ENCODE data around the gene ME1. TPM values are rescaled to one million over a fixed set of nuclear protein-coding genes. Genes with fewer than 3 reads are reported as not detected.
"Not testable (repeated sequence)": the region's sequence is repeated elsewhere in the genome, so short reads cannot be mapped to it uniquely, and the experiment has no call there.

ME1 gene
- total RNA-seq, 3 donors from 2014 or later, result 0.30 to 0.63 (median 0.55) TPM

DNA sequence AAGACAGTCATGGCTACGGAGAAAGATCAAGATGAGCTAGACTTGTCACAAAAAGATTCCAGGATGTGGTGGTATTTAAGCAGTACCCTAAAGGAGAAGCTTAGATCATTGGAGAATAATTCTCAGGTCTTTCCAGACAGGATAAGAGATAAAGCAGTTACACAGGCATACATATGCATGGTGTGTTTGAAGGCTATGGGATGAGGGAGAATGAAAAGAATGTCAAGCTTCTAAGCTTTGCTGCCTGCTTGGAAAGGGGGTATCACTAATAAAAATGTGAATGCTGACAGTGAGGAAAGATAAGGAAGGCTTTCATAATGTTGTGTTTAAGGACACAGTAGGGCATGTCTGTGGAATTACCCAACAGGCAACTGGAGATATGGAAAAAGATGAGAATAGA lies 209.6 kb downstream of the ME1 start:
- no peak for DNase-seq
- no peaks in the 10 kb centered on the region for H3K36me3 Mint-ChIP-seq (ENCODE audit: insufficient read depth)

DNA sequence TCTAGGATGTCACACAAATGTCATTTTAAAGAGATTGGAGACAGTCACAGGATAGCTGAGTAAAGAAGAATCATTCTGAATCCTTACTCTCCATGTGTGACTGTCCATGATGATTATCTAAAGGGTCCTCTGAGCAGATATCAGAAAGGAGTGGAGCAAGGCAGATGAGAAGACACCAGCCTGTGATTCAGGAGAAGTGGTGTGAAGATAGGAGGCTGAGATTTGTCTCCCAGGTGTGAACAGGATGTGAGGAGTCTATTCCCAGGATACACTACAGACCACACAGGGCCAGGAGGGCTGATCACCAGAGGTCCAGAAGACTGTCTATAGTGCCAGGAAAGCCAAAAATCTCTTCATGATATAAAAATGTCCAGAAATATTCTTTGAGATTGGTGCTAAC lies 210.7 kb downstream of the ME1 start:
- ATAC-seq (no peak), DNase-seq (no peak)
- Mint-ChIP-seq H3K36me3 (ENCODE audit: insufficient read depth) (no peaks in the 10 kb centered on the region), H3K4me1 (ENCODE audit: low read depth) (no peaks in the 10 kb centered on the region), H3K9me3 (no peaks in the 10 kb centered on the region), H3K4me3 (no peak overlapping the region), H3K27me3 (ENCODE audit: low read depth) (no peaks in the 10 kb centered on the region)

More for the DNA sequence above, 209.6 kb downstream of the ME1 start:
- ATAC-seq, result no peak
- Mint-ChIP-seq H3K4me1 (ENCODE audit: low read depth) (no peaks in the 10 kb centered on the region), H3K9me3 (no peaks in the 10 kb centered on the region), H3K27me3 (ENCODE audit: low read depth) (no peaks in the 10 kb centered on the region), H3K4me3 (no peak overlapping the region)

DNA sequence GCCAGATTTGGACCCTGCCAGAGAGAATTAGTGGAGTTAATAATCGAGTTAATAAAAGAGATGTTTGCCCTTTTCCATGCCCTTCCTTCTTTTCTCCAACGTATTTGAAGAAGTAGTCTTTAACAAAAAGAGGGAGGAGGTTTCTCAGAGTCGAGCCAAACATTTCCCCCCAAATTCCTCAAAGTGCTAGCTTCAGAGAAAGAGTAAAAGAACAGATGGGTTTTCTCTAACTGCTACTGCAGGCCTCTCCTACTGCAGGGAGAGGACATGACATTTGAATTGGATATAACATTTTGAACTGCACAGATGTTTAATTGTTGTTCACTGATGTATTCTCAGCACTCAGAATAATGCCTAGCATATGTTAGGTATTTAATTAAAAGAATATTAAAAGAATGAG lies 212.2 kb downstream of the ME1 start:
- Mint-ChIP-seq H3K4me3 (no peak overlapping the region), H3K9me3 (no peaks in the 10 kb centered on the region), H3K36me3 (ENCODE audit: insufficient read depth) (no peaks in the 10 kb centered on the region), H3K4me1 (ENCODE audit: low read depth) (no peaks in the 10 kb centered on the region), H3K27me3 (ENCODE audit: low read depth) (no peaks in the 10 kb centered on the region)
- no peak for ATAC-seq
- no peak for DNase-seq

DNA sequence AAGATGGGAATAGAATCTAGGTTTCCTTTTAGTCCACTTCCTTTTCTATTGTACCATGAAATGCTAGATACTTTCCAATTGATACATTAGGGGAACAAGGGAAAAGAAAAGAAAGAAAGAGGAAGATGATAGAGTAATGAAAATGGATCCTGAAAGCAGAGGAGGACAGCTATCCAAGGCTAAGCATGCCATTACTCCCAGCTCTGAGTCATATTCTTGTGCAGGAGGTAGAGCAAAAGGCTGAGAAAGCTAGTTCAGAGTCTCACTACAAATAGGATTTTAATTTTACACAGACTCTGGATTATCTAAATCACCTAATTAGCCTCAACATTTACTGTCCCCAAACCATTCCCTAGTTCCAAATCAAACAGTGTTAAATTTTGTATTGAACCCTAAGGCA lies 214.0 kb downstream of the ME1 start:
- Mint-ChIP-seq H3K36me3 (ENCODE audit: insufficient read depth) (no peaks in the 10 kb centered on the region), H3K27me3 (ENCODE audit: low read depth) (peaks cover 4% of the 10 kb centered on the region), H3K9me3 (no peaks in the 10 kb centered on the region), H3K4me1 (ENCODE audit: low read depth) (no peaks in the 10 kb centered on the region), H3K4me3 (no peak overlapping the region)
- no peak for DNase-seq
- ATAC-seq, result no peak

DNA sequence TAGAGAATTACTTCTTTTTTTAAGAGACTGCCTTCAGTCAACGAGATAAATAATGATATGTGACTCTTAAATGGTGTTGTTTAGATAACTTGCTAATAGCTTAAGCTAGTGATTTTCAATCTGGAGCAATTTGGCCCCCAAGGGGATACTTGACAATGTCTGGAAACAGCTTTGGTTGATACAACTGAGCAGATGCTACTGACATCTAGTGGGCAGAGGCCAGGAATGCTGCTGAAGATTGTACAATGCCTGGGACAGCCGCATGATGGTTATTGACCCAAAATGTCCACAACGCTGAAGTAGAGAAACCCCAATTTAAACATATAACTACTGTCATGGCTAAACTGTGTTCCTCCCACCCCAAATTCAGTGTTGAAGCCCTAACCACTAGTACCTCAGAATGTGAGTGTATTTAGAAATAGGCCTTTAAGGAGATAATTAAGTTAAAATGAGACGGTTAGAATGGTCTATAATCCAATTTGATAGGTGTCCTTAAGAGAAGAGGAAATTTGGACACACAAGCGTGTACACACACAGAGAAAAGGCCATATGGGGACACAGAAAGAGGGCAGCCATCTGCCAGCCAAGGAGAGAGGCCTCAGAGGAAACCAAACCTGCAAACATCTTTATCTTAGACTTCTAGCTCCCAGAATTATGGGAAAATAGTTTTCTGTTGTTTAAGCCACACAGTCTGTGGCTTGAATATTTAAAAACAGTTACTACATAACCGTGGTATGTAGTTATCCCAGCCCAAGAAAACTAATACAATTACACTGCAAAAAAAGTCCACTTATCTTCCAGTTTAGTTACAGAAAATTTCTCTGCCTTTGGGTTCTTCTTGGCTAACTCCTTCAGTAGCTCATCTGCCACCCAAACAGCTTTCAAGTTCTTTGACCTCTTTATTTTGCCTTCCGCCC lies 215.5 kb downstream of the ME1 start:
- Mint-ChIP-seq H3K9me3 (no peaks in the 10 kb centered on the region), H3K36me3 (ENCODE audit: insufficient read depth) (no peaks in the 10 kb centered on the region), H3K27me3 (ENCODE audit: low read depth) (peaks cover 4% of the 10 kb centered on the region), H3K4me1 (ENCODE audit: low read depth) (no peaks in the 10 kb centered on the region), H3K4me3 (no peak overlapping the region)
- DNase-seq (peak; percentile 36), ATAC-seq (peak; percentile 92 to 94)

DNA sequence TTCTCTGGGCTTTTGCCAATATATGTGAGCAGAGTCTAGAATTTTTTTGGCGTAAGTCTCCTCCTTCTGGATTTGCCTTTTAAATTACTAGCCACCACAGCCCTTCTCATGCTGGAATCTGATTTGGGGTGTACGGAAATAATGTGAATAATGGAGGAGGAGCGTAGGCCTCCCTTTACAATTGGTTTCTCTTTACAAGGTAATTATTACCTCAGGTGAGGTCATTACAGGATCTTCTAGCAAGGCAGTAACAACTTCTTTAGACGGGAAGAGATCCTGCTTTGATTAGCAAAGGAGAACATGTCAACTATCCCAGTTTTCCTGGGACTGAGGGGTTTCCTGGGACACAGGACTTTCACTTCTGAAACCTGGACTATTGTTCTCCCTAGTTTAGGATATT lies 228.8 kb downstream of the ME1 start:
- DNase-seq (no peak), ATAC-seq (no peak)
- no peaks in the 10 kb centered on the region for H3K9me3 Mint-ChIP-seq
- no peaks in the 10 kb centered on the region for H3K4me1 Mint-ChIP-seq (ENCODE audit: low read depth)
- H3K4me3 Mint-ChIP-seq, result no peak overlapping the region
- no peaks in the 10 kb centered on the region for H3K36me3 Mint-ChIP-seq (ENCODE audit: insufficient read depth)
- H3K27me3 Mint-ChIP-seq (ENCODE audit: low read depth), result peaks cover 9% of the 10 kb centered on the region

DNA sequence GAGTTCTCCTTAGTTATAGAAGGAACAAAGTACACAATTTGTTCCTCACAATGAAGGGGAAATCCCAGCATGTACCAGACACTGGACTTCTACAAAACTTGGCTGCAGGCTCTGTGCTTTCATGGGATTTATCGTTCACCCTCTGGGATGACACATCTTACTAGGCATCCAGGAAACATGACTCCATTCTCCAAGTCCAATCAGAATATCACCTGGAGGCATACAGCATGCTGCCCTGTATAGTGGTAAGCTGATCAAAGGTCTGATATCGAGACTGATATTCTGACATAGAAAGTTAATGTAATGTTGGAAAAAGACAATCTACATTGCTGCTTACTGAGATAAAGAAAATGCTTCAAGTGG lies 231.0 kb downstream of the ME1 start:
- DNase-seq, result no peak
- no peak for ATAC-seq
- H3K36me3 Mint-ChIP-seq (ENCODE audit: insufficient read depth), result no peaks in the 10 kb centered on the region
- H3K4me3 Mint-ChIP-seq, result no peak overlapping the region
- no peaks in the 10 kb centered on the region for H3K9me3 Mint-ChIP-seq
- H3K27me3 Mint-ChIP-seq (ENCODE audit: low read depth), result no peaks in the 10 kb centered on the region
- H3K4me1 Mint-ChIP-seq (ENCODE audit: low read depth), result peaks cover 5% of the 10 kb centered on the region

DNA sequence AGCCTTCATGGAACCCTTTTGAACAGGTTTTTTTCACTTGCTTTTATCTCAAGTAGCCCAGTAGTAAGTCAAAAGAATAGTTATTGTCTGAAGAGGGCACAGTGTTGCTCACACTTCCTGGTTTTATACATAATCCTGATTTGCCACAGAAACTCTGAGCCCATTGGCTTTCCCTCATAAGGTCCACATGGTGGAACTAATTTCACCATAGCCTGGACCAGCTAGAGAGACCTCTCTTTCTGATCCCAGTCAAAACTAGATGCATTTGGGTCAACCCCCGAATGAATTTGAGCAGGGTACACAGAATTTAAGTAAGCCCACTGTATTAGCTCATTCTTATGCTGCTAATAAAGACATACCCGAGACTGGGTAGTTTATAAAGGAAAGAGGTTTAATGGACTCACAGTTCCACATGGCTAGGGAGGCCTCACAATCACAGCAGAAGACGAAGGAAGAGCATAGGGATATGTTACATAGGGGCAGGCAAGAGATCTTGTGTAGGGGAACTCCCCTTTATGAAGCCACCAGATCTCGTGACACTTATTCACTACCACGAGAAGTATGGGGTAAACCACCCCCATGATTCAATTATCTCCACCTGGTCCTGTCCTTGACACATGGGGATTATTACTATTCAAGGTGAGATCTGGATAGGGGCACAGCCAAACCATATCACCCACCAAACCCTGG lies 231.5 kb downstream of the ME1 start:
- Mint-ChIP-seq H3K27me3 (ENCODE audit: low read depth) (no peaks in the 10 kb centered on the region), H3K36me3 (ENCODE audit: insufficient read depth) (no peaks in the 10 kb centered on the region), H3K4me1 (ENCODE audit: low read depth) (peaks cover 9% of the 10 kb centered on the region), H3K9me3 (no peaks in the 10 kb centered on the region), H3K4me3 (no peak overlapping the region)
- ATAC-seq (peak in 1 of 2 donors; percentile 38), DNase-seq (no peak)

DNA sequence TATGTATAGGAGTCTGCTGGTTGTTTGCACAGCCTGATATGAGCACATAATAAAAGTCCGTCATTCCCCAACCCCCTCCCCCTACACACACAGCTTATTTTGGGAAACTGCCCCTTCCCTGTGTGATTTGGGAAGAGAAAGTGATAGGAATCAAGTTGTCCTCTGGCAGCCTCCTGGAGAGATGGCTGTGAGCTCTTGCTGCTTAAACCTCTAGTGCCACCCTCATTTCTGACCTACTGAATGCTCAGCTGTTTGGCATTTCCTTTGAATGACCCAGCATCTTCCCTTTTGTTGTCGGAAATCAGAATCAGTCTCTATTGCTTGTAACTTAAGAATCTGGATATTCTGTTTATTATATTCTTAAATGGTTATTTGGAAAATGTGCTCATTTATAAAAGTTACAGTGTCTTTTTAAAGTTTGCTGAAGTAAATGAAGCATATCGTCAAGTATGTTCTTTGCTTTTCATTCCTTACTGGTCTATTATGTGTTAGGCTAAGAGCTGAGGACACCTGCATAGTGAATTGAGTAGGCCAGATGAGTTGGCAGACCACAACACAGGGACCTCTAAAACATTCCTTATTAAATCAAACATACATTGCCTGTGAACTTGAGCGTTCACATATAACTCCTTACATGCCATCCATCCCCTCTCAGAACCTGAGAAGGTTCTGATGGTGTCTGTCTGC lies 232.2 kb downstream of the ME1 start:
- ATAC-seq, result no peak
- Mint-ChIP-seq H3K4me3 (no peak overlapping the region), H3K36me3 (ENCODE audit: insufficient read depth) (no peaks in the 10 kb centered on the region), H3K9me3 (no peaks in the 10 kb centered on the region), H3K27me3 (ENCODE audit: low read depth) (no peaks in the 10 kb centered on the region), H3K4me1 (ENCODE audit: low read depth) (peaks cover 14% of the 10 kb centered on the region)
- DNase-seq, result no peak

DNA sequence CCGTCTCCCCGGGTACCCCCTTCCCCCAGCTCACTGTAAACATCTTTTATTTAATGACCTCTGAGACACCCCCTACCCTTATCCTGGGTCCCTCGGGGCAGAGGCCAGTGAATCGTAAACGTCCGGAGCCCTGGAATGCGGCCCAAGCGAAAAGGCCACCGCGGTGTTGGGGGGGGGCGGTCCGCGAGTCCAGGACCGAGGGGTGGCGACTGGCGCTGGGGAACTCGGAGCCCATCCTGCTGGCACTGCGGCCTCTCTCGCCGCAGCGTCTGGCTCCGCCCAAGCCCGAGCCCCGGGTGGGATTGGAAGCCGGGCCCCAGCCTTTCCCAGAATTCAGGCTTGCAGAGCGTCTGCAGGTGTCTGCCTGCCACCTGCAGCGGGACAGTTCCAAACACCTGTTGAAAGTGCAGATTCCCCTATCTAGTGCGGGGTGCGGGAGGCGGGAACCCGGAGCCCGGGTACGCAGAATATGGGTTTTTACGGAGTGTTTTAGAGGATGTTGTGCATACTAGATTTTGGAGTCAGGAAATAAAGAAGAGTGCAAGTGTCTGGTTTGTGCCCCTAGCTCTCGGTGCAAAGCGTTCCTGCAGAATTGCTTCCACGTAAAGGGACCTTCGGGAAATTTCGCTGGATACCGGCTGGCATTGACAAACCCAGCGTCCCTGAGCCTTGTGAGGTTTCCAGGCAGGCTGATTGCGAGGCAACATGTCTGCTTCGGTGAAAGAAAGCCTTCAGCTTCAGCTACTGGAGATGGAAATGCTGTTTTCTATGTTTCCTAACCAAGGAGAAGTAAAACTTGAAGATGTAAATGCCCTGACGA lies 236.9 kb downstream of the ME1 start:
- ATAC-seq (peak; percentile 7 to 13), DNase-seq (no peak)
- H3K4me1 Mint-ChIP-seq (ENCODE audit: low read depth), result peaks cover 34% of the 10 kb centered on the region
- no peaks in the 10 kb centered on the region for H3K27me3 Mint-ChIP-seq (ENCODE audit: low read depth)
- H3K36me3 Mint-ChIP-seq (ENCODE audit: insufficient read depth), result peaks cover 2% of the 10 kb centered on the region
- H3K9me3 Mint-ChIP-seq, result no peaks in the 10 kb centered on the region
- peak overlapping the region; percentile 97 for H3K4me3 Mint-ChIP-seq

DNA sequence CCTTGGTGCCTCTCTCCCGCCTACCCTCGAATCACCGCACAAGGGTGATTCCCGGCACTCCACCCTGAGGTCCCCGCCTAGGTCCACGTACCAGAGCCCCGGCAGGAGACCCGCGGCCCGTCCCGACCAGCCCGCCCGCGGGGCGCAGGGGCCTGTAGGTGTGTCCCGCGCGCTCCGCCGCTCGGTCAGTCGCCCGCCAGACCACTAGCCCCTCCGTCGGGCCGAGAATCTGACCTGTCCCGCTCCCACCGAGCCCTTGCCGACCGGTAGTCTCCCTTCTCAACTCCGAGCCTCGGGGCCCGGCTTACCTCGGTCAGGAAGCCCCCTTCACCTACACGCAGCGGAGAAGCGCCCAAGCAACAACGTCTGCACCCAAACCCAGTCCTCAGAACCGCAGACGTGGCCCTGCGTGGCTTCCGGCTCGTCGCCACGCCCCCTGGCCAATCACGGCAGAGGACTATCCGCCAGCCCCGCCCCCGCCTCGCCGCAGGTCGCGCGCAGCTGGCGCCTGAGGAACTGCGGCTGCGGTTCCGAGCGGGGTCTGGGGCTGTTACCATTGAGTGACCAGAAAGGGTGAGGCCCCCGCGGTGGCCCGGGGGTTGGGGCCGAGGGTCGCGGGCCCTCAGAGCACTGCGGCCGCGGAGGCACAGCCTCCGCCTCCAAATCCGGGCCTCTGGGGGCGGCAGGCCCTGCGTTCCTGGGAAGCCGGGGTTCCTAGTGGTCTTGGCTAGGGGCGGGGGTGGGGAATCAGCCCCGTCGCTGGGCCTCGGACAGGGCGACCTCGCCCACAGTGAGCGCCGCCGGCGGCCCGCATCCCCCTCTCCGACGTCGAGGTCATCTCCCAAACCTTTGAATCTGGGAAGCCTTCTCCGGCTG lies 237.7 kb downstream of the ME1 start, which contains the start of the genes PGM3 and RWDD2A:
PGM3 (minus strand) TSS at position 395 of the 876 bp plus-strand sequence. CDS start 2,253 bp downstream, outside the sequence.
RWDD2A (plus strand) TSS at position 487 of the 876 bp plus-strand sequence. CDS start 1,095 bp downstream, outside the sequence.
- Mint-ChIP-seq H3K36me3 (ENCODE audit: insufficient read depth) (peaks cover 7% of the 10 kb centered on the region), H3K4me1 (ENCODE audit: low read depth) (peaks cover 34% of the 10 kb centered on the region), H3K4me3 (peak within 1 kb of the TSS; percentile 97), H3K9me3 (no peaks in the 10 kb centered on the region), H3K27me3 (ENCODE audit: low read depth) (no peaks in the 10 kb centered on the region)
- ATAC-seq (peak; percentile 98), DNase-seq (peak; percentile 86)

DNA sequence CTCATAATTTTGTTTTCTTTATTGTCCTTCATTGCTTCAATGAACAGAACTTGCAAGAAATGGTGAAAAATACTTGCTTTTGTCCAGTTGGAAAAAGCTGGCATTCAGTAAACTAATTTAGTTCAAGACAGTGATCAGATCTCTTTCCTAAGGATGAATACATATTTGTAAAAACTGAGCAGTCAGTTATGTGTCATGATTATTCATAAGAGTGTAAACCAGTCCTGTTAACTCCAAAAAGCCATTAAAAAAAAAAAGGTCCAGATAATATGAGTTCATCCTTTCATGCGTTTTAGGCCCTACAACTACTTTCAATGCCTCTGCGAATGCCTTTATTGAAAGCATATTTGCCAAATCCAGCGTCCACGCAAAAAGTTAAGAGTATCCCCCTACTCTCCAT lies 238.4 kb downstream of the ME1 start:
- Mint-ChIP-seq H3K4me3 (peak overlapping the region; percentile 97), H3K4me1 (ENCODE audit: low read depth) (peaks cover 34% of the 10 kb centered on the region), H3K27me3 (ENCODE audit: low read depth) (no peaks in the 10 kb centered on the region), H3K36me3 (ENCODE audit: insufficient read depth) (peaks cover 7% of the 10 kb centered on the region), H3K9me3 (no peaks in the 10 kb centered on the region)
- ATAC-seq, result peak; percentile 3 to 15
- DNase-seq, result no peak

DNA sequence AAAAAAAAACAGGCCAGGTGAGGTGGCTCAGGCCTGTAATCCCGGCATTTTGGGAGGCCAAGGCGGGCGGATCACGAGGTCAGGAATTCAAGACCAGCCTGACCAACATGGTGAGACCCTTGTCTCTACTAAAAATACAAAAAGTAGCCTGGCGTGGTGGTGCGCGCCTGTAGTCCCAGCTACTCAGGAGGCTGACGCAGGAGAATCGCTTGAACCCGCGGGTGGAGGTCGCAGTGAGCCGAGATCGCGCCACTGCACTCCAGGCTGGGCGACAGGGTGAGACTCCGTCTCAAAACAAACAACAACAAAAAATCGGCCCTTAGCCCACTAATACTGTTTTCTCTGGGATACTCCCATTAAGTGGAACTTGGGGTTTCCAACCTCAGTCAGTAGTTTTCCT lies 238.9 kb downstream of the ME1 start:
- not testable (repeated sequence) for H3K27me3 Mint-ChIP-seq (ENCODE audit: low read depth); DNase-seq; H3K9me3 Mint-ChIP-seq; ATAC-seq; H3K36me3 Mint-ChIP-seq (ENCODE audit: insufficient read depth)
- H3K4me1 Mint-ChIP-seq (ENCODE audit: low read depth), result peaks cover 34% of the 10 kb centered on the region
- peak overlapping the region; percentile 97 for H3K4me3 Mint-ChIP-seq
